ENCODE data around the gene PINK1.

Gene PINK1

GRCh38 chr1:20625176-20626097 lies 7.8 kb upstream of the PINK1 start:
- ATAC-seq (no peak), DNase-seq (no peak)
- peaks cover 4 to 7% of the 10 kb centered on the region in 2 donors for H3K9me3 Mint-ChIP-seq
- no peak overlapping the region for H3K4me3 Mint-ChIP-seq
- H3K27me3 Mint-ChIP-seq = peaks cover 10% of the 10 kb centered on the region
- H3K27ac Mint-ChIP-seq = no peak overlapping the region
- H3K4me1 Mint-ChIP-seq = no peaks in the 10 kb centered on the region

DNA sequence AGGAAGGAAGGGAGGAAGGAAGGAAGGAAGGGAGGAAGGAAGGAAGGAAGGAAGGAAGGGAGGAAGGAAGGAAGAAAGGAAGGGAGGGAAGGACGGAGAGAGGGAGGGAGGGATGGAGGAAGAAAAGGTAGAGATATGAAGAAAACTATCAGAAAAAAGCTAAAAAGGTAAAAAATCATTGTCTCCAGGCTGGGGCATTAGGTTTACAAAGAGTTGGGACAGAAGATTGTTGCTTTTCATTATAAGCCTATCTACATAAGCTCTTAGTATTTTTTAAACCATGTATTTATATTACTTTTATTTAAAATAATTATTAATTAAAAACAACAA lies 7.2 kb upstream of the PINK1 start:
- H3K9me3 Mint-ChIP-seq = peaks cover 4 to 7% of the 10 kb centered on the region in 2 donors
- no peaks in the 10 kb centered on the region for H3K4me1 Mint-ChIP-seq
- peaks cover 10% of the 10 kb centered on the region for H3K27me3 Mint-ChIP-seq
- H3K27ac Mint-ChIP-seq = no peak overlapping the region
- no peak overlapping the region for H3K4me3 Mint-ChIP-seq
- DNase-seq (no peak), ATAC-seq (no peak)

DNA sequence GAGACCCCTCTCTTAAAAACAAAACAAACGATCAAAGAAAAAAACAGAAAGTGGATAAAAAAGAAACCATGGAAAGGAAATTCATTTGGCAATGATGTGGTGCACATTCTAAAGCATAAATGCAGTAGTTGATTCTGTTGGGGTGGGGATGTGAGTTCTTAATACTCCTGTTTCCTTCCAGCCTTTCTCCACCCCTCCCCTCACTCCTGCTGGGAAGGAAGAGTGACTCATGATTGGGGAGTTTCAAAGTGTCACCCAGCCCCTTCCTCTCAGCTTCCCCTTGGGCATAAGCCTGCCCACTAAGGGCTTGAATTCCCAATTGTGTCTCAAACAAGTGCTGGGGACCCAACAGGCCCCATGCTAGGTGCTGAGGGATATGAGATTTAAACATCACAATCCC lies 6.7 kb upstream of the PINK1 start:
- DNase-seq (no peak), ATAC-seq (no peak)
- no peak overlapping the region for H3K27ac Mint-ChIP-seq
- H3K4me1 Mint-ChIP-seq = no peaks in the 10 kb centered on the region
- H3K9me3 Mint-ChIP-seq = peaks cover 4 to 7% of the 10 kb centered on the region in 2 donors
- peaks cover 10% of the 10 kb centered on the region for H3K27me3 Mint-ChIP-seq
- no peak overlapping the region for H3K4me3 Mint-ChIP-seq

- Mint-ChIP-seq H3K9me3 (peaks cover 4 to 7% of the 10 kb centered on the region in 2 donors), H3K4me3 (no peak overlapping the region), H3K27me3 (peaks cover 10% of the 10 kb centered on the region), H3K4me1 (peaks cover 10% of the 10 kb centered on the region), H3K27ac (no peak overlapping the region)
- ATAC-seq (no peak), DNase-seq (no peak)
Measured at GRCh38 chr1:20630729-20631128, 2.5 kb upstream of the PINK1 start.

GRCh38 chr1:20632386-20632785 lies 872 bp upstream of the PINK1 start:
- DNase-seq (no peak), ATAC-seq (no peak)
- H3K4me1 Mint-ChIP-seq = peaks cover 10% of the 10 kb centered on the region
- peak overlapping the region in 1 of 2 donors; percentile 63 for H3K4me3 Mint-ChIP-seq
- peaks cover 4 to 7% of the 10 kb centered on the region in 2 donors for H3K9me3 Mint-ChIP-seq
- H3K27ac Mint-ChIP-seq = no peak overlapping the region
- H3K27me3 Mint-ChIP-seq = peaks cover 10% of the 10 kb centered on the region

DNA sequence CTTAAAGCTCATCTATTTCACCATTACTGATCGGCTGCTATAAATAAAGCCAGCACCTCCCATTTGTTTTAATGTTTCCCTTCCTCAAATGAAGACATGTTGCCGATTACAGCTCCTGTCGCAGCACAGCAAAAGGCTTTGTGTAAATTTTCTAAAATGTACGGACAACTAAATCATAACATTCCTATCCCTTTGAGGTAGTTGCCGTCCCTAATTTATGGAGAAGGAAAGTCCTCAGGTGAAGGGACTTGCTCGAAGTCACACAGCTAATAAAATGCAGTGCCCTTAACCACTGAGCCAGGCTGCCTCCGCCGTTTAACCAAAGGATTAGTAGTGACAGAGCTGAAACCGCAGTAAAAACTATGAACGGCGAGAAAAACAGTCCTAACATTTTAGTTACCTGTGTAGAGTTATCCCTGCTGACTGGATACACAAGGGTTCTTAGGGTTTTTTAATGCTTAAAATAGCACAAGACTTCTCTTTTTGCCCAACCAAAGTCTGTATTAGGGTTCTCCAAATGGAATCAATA lies 871 bp downstream of the PINK1 start:
- Mint-ChIP-seq H3K4me1 (peaks cover 10% of the 10 kb centered on the region), H3K27ac (peak overlapping the region; percentile 84 to 93), H3K27me3 (no peaks in the 10 kb centered on the region), H3K4me3 (peak overlapping the region; percentile 85 to 95), H3K9me3 (peaks cover 2% of the 10 kb centered on the region in 2 donors)
- no peak for DNase-seq
- peak; percentile 19 for ATAC-seq

GRCh38 chr1:20634594-20635084 lies 1.4 kb downstream of the PINK1 start:
- Mint-ChIP-seq H3K9me3 (no peaks in the 10 kb centered on the region), H3K27me3 (no peaks in the 10 kb centered on the region), H3K4me1 (peaks cover 10% of the 10 kb centered on the region), H3K27ac (peak overlapping the region in 1 of 2 donors; percentile 25), H3K4me3 (peak overlapping the region; percentile 85 to 95)
- peak; percentile 17 to 23 for DNase-seq
- ATAC-seq = peak; percentile 58

GRCh38 chr1:20636785-20637347 lies 3.6 kb downstream of the PINK1 start:
- DNase-seq (no peak), ATAC-seq (no peak)
- H3K4me1 Mint-ChIP-seq = peaks cover 15% of the 10 kb centered on the region
- no peak overlapping the region for H3K4me3 Mint-ChIP-seq
- no peaks in the 10 kb centered on the region for H3K9me3 Mint-ChIP-seq
- peak overlapping the region in 1 of 2 donors; percentile 3 for H3K27ac Mint-ChIP-seq
- no peaks in the 10 kb centered on the region for H3K27me3 Mint-ChIP-seq

- peak; percentile 83 for ATAC-seq
- no peak overlapping the region for H3K4me3 Mint-ChIP-seq
- DNase-seq = peak; percentile 55 to 63
- H3K27ac Mint-ChIP-seq = no peak overlapping the region
- H3K4me1 Mint-ChIP-seq = peaks cover 5% of the 10 kb centered on the region
- H3K9me3 Mint-ChIP-seq = no peaks in the 10 kb centered on the region
- no peaks in the 10 kb centered on the region for H3K27me3 Mint-ChIP-seq
Measured at GRCh38 chr1:20640183-20640597, 6.9 kb downstream of the PINK1 start.

DNA sequence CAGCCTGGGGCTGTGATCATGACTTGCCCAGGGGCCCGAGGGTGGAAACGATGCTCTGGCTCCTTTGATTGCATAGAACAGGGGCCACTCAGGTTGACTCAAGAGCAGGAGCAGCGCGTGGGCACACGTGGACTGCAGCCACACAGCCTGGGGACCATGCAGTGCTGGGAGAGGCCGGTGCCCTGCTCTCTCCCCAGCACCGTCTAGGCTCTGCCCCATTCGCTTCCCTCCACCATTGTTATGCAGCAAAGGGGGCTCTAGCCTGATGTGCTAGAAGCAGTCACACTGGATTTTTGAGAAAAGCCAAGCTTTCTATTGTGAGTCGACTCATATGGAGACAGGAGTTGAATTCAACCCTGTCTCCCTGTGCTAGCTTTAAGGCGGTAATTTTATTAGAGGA lies 8.7 kb downstream of the PINK1 start:
- DNase-seq (no peak), ATAC-seq (no peak)
- no peaks in the 10 kb centered on the region for H3K9me3 Mint-ChIP-seq
- H3K27me3 Mint-ChIP-seq = no peaks in the 10 kb centered on the region
- H3K4me3 Mint-ChIP-seq = no peak overlapping the region
- H3K4me1 Mint-ChIP-seq = peaks cover 5% of the 10 kb centered on the region
- peak overlapping the region in 1 of 2 donors; percentile 7 for H3K27ac Mint-ChIP-seq

DNA sequence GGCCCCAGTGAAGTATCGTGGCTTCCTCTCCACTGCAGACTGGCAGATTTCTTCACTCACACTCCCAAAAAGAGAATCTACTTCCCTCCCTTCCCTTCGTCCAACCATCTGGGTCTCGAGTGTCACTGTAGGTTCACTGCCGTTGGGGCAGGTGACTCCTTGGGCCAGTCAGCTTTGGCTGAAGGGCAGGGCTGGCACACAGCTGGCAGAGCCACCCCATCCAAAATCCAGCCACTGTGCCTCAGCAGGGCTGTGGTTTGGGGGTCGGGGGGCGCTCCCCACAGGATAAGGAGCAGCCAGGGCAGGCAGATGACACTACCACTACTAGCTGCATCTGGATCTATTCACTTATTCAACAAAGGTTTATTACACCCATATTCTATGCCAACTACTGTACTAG lies 9.8 kb downstream of the PINK1 start:
- H3K27ac Mint-ChIP-seq = no peak overlapping the region

DNA sequence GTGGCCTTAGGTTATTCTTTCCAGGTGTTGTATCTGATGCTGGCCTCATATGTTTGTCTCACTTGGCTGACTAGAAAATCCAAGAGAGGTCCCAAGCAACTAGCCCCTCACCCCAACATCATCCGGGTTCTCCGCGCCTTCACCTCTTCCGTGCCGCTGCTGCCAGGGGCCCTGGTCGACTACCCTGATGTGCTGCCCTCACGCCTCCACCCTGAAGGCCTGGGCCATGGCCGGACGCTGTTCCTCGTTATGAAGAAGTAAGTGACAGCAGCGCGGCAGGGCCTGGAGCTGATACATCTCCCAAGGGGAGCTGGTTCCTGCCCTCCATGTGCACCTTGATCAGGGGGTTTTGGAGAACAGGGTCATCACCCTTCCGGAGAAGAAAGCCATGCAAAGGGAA lies 11.2 kb downstream of the PINK1 start:
- no peaks in the 10 kb centered on the region for H3K27me3 Mint-ChIP-seq
- peaks cover 5% of the 10 kb centered on the region for H3K4me1 Mint-ChIP-seq
- H3K4me3 Mint-ChIP-seq = no peak overlapping the region
- no peak overlapping the region for H3K27ac Mint-ChIP-seq
- no peaks in the 10 kb centered on the region for H3K9me3 Mint-ChIP-seq
- ATAC-seq (no peak), DNase-seq (no peak)

More for the DNA sequence above, 9.8 kb downstream of the PINK1 start:
- H3K4me3 Mint-ChIP-seq = no peak overlapping the region
- DNase-seq (no peak), ATAC-seq (no peak)
- H3K4me1 Mint-ChIP-seq = peaks cover 5% of the 10 kb centered on the region
- no peaks in the 10 kb centered on the region for H3K9me3 Mint-ChIP-seq
- no peaks in the 10 kb centered on the region for H3K27me3 Mint-ChIP-seq

DNA sequence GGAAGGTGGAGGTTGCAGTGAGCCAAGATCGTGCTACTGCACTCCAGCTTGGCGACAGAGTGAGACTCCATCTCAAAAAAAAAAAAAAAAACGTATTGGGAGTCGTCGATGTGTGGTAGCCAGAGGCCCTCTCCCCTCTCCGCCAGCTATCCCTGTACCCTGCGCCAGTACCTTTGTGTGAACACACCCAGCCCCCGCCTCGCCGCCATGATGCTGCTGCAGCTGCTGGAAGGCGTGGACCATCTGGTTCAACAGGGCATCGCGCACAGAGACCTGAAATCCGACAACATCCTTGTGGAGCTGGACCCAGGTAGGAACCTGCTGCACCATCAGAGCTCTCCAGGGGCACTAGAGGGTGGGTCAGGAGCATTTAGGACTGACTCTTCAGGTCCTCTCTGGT lies 12.2 kb downstream of the PINK1 start:
- Mint-ChIP-seq H3K4me3 (no peak overlapping the region), H3K27ac (no peak overlapping the region), H3K9me3 (no peaks in the 10 kb centered on the region), H3K4me1 (peaks cover 1% of the 10 kb centered on the region), H3K27me3 (no peaks in the 10 kb centered on the region)
- ATAC-seq (no peak), DNase-seq (no peak)

DNA sequence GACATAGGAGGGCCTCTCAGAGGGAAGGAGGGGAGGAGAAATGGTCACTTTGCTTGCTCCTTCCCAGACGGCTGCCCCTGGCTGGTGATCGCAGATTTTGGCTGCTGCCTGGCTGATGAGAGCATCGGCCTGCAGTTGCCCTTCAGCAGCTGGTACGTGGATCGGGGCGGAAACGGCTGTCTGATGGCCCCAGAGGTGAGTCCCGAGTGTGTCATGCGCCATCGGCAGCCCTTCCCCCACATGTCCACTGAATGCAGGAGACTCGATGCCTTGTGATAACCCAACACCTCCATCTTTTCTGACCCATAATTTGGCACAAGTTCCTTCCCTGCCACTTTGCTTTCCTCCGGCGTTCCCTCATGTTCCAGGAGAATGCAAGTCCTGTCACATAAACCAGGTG lies 15.2 kb downstream of the PINK1 start:
- no peaks in the 10 kb centered on the region for H3K27me3 Mint-ChIP-seq
- ATAC-seq = no peak
- no peaks in the 10 kb centered on the region for H3K4me1 Mint-ChIP-seq
- DNase-seq = no peak
- H3K9me3 Mint-ChIP-seq = no peaks in the 10 kb centered on the region
- no peak overlapping the region for H3K27ac Mint-ChIP-seq
- H3K4me3 Mint-ChIP-seq = no peak overlapping the region

DNA sequence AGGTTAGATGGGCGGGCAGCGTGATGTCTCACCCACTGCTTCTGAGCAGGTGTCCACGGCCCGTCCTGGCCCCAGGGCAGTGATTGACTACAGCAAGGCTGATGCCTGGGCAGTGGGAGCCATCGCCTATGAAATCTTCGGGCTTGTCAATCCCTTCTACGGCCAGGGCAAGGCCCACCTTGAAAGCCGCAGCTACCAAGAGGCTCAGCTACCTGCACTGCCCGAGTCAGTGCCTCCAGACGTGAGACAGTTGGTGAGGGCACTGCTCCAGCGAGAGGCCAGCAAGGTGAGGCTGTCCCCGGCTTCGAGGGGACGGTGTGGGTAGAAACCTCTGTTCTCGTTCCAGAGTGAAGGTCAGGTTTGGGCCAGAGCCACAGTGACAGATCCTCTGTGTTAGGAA lies 15.7 kb downstream of the PINK1 start:
- Mint-ChIP-seq H3K27me3 (no peaks in the 10 kb centered on the region), H3K4me1 (no peaks in the 10 kb centered on the region), H3K27ac (peak overlapping the region; percentile 60 to 84), H3K4me3 (no peak overlapping the region), H3K9me3 (no peaks in the 10 kb centered on the region)
- no peak for DNase-seq
- no peak for ATAC-seq

DNA sequence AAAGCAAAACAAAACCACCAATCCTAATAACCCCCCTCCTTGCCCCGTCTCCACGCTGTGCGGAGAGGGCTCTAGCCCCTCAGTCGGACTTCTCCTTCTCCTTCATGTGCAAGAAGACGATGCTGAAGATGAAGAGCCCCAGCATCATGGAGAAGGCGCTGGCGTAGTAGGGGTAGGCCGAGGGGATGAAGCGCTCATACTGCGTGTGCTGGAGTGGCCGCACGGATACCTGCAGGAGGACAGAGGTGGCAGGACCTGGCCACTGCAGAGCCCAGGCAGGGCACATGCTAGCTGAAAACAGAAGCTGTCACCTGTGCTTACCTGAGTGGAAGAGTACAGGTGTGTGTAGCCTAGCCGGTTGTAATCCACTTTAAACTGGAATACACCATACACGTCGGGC lies 19.0 kb downstream of the PINK1 start:
- Mint-ChIP-seq H3K27ac (no peak overlapping the region), H3K27me3 (no peaks in the 10 kb centered on the region), H3K4me1 (peaks cover 10% of the 10 kb centered on the region), H3K4me3 (no peak overlapping the region), H3K9me3 (no peaks in the 10 kb centered on the region)
- ATAC-seq = no peak
- DNase-seq = no peak

All from stimulated activated naive CD8-positive, alpha-beta T cell treated with anti-CD3 and anti-CD28 coated beads, Interleukin-15, amount 100 ng/mL, for 72 hours (primary cell).